Adrenal gland (tissue), 5 donors: ENCODE results near the gene CAMK2G.

ENCODE experiments used
- CTCF ChIP-seq, 6 experiments: fragments of 450-650 bp in 4 of 6; fragments of 200-600 bp in 2 of 6; sonication (generic) in 1 of 6; IDR thresholded peaks; 1 replicate in 5 of 6; 2 replicates in 1 of 6; pipeline versions ENCODE4 v1.5.1 to v1.8.0; 2016 to 2021; ENCODE audit warnings: antibody characterized with exemption in 6 of 6, mild to moderate bottlenecking in 2 of 6, moderate library complexity in 1 of 6
- POLR2A ChIP-seq, 2 donors: fragments of 450-650 bp; IDR thresholded peaks; one replicate each; pipeline ENCODE4 v1.6.1; 2017; ENCODE audit warnings: antibody characterized with exemption in 2 of 2, mild to moderate bottlenecking in 2 of 2, moderate library complexity in 1 of 2
- donor health status: DM: no; HTN: no; CAD: no.

- TF ChIP-seq CTCF (IDR thresholded peaks at IDR 0.05) (no peak), POLR2A (IDR thresholded peaks at IDR 0.05) (no peak)
Measured at GRCh38 chr10:73858750-73859427, 15.5 kb downstream of the CAMK2G start.
